Right lobe of liver (tissue), 4 donors: Measurements from ENCODE around the gene ITGA11.

Source experiments
- POLR2A ChIP-seq: fragments of 450-650 bp; IDR thresholded peaks from one replicate; pipeline ENCODE4 v1.6.1; 2017; ENCODE audit warnings: antibody characterized with exemption, mild to moderate bottlenecking
- TF ChIP-seq, protein P1 (sequence below), 4 donors: fragments of 200-600 bp in 3 of 4; fragments of 450-650 bp in 1 of 4; IDR thresholded peaks; one replicate each; pipeline versions ENCODE4 v1.5.1 to v1.8.0; 2016 to 2022; ENCODE audit warnings: antibody characterized with exemption in 4 of 4, mild to moderate bottlenecking in 2 of 4
- donor health status: DM: no; HTN: no; CAD: no.
- donor health status: DM: no; HTN: no; CAD: no.
- donor health status: DM: no; HTN: yes; CAD: no.

DNA sequence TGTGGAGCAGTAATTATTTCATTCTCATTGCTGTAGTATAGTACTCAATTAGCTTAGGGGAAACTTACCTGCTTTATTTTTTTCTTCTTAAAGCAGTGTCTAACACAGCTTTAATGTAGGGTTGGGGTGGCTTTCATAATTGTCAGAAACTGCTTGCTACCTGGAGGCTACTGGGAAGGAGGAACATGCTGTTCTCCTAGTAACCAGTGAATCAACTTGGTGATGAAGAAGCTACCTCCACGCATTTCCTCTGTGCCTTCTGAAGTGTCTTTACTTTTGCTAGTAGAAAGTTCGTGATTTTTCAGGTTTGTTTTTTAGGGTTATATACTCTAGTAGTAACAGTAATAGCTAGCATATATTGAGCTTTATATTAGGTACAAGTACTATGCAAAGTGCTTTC, 142.9 kb downstream of the ITGA11 start:
- TF ChIP-seq, protein P1, sequence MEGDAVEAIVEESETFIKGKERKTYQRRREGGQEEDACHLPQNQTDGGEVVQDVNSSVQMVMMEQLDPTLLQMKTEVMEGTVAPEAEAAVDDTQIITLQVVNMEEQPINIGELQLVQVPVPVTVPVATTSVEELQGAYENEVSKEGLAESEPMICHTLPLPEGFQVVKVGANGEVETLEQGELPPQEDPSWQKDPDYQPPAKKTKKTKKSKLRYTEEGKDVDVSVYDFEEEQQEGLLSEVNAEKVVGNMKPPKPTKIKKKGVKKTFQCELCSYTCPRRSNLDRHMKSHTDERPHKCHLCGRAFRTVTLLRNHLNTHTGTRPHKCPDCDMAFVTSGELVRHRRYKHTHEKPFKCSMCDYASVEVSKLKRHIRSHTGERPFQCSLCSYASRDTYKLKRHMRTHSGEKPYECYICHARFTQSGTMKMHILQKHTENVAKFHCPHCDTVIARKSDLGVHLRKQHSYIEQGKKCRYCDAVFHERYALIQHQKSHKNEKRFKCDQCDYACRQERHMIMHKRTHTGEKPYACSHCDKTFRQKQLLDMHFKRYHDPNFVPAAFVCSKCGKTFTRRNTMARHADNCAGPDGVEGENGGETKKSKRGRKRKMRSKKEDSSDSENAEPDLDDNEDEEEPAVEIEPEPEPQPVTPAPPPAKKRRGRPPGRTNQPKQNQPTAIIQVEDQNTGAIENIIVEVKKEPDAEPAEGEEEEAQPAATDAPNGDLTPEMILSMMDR (IDR thresholded peaks at IDR 0.05), result no peak
- TF ChIP-seq POLR2A, result no peak
